SH-SY5Y (cell line): Measurements from ENCODE around the gene THBD.

ENCODE experiments used
- GATA2 ChIP-seq: IDR thresholded peaks from 2 replicates; pipeline ENCODE4 v1.6.1; 2011; ENCODE audit warnings: mild to moderate bottlenecking, low read depth, low read length
- GATA3 ChIP-seq: IDR thresholded peaks from 2 replicates; pipeline ENCODE4 v1.6.1; 2011; ENCODE audit warnings: low read depth, mild to moderate bottlenecking, low read length, moderate library complexity

- TF ChIP-seq GATA2 (no peak), GATA3 (no peak)
Measured at GRCh38 chr20:23003881-23004460, 45.5 kb downstream of the THBD start.
